Natural killer cell (primary cell): ENCODE data around the gene DAAM2. TPM values are rescaled to one million over a fixed set of nuclear protein-coding genes. Genes with fewer than 3 reads are reported as not detected.

Source experiments
- ATAC-seq, 3 donors: fragments of 150-1000 bp in 2 of 3; fragments of 200-7000 bp in 1 of 3; cut with Tn5 transposase; 1 replicate in 1 of 3; 2 replicates in 2 of 3; pipeline ENCODE4 v1.10.0; 2021; ENCODE audit warnings: mild to moderate bottlenecking in 2 of 3, moderate library complexity in 2 of 3
- DNase-seq, 2 donors: peaks; one replicate each; pipeline versions ENCODE4 v3.0.0 to v3.0.0-alpha.2; 2013 to 2021; ENCODE audit warnings: mixed read lengths in 1 of 2
- H3K27ac ChIP-seq: one replicate; pipeline ENCODE4 v1.5.1; 2013; ENCODE audit warnings: mild to moderate bottlenecking, low read length
- H3K27me3 ChIP-seq: one replicate; pipeline ENCODE4 v1.6.1; 2013; ENCODE audit warnings: low read length; ENCODE audit not compliant: control insufficient read depth, insufficient read depth
- H3K36me3 ChIP-seq: one replicate; pipeline ENCODE4 v1.6.1; 2013; ENCODE audit warnings: low read length; ENCODE audit not compliant: control insufficient read depth, insufficient read depth
- H3K4me1 ChIP-seq: one replicate; pipeline ENCODE4 v1.6.1; 2013; ENCODE audit warnings: low read length; ENCODE audit not compliant: control insufficient read depth, insufficient read depth
- H3K4me3 ChIP-seq: one replicate; pipeline ENCODE4 v1.5.1; 2013; ENCODE audit warnings: low read length
- H3K9me3 ChIP-seq: one replicate; pipeline ENCODE4 v1.6.1; 2013; ENCODE audit warnings: low read length; ENCODE audit not compliant: control insufficient read depth, insufficient read depth
- H3K27ac Mint-ChIP-seq, 2 donors: one replicate each; pipeline ENCODE4 v1.8.0; 2022; ENCODE audit warnings: mild to moderate bottlenecking in 2 of 2, mixed read lengths in 2 of 2, moderate library complexity in 1 of 2
- H3K27me3 Mint-ChIP-seq, 2 donors: one replicate each; pipeline ENCODE4 v1.8.0; 2022; ENCODE audit warnings: low read depth in 2 of 2, mixed read lengths in 2 of 2
- H3K36me3 Mint-ChIP-seq: one replicate; pipeline ENCODE4 v1.8.0; 2022; ENCODE audit warnings: mixed read lengths
- H3K4me1 Mint-ChIP-seq, 2 donors: one replicate each; pipeline ENCODE4 v1.8.0; 2022; ENCODE audit warnings: mixed read lengths in 2 of 2
- H3K4me3 Mint-ChIP-seq: one replicate; pipeline ENCODE4 v1.8.0; 2022; ENCODE audit warnings: mild to moderate bottlenecking, moderate library complexity, mixed read lengths
- H3K9me3 Mint-ChIP-seq, 2 donors: one replicate each; pipeline ENCODE4 v1.8.0; 2022; ENCODE audit warnings: mixed read lengths in 2 of 2
- CTCF ChIP-seq: fragments of 200-600 bp; IDR thresholded peaks from one replicate; pipeline ENCODE4 v1.8.0; 2022; ENCODE audit warnings: antibody characterized with exemption
- WGBS: methylation state at CpG from one replicate; pipeline ENCODE4 v1.1.7; 2013; ENCODE audit warnings: missing lambda C conversion rate; ENCODE audit not compliant: insufficient coverage; 5-methylcytosine and 5-hydroxymethylcytosine counted together
- intact Hi-C: fragments of 100-400 bp; cut with micrococcal nuclease; formaldehyde crosslinking; loops from one replicate; pipeline ENCODE4 v1.14.2; 2022
- total RNA-seq, 4 donors: library from RNA; stranded (reverse); fragments of 120-200 nt in 1 of 4; gene quantifications; one replicate each; pipeline versions ENCODE4 v1.2.3 to v1.2.4, GENCODE V29; 2013 to 2022

DAAM2 gene
- total RNA-seq, 3 donors from 2014 or later (not counting 1 experiment from before 2014, with no cell fraction given), result not detected

GRCh38 chr6:39891353-39891752 is 99.2 kb downstream of the DAAM2 start:
- Mint-ChIP-seq H3K4me3 (no peak overlapping the region), H3K9me3 (no peaks in the 10 kb centered on the region), H3K27ac (no peak overlapping the region), H3K36me3 (no peaks in the 10 kb centered on the region), H3K4me1 (no peaks in the 10 kb centered on the region), H3K27me3 (peaks cover 13 to 21% of the 10 kb centered on the region in 2 donors)
- 87% methylated on average over 6 of the region's 6 CpGs for WGBS
- Histone ChIP-seq H3K9me3 (no peaks in the 10 kb centered on the region), H3K27ac (no peak overlapping the region), H3K4me3 (no peak overlapping the region), H3K36me3 (no peaks in the 10 kb centered on the region), H3K27me3 (no peaks in the 10 kb centered on the region), H3K4me1 (no peaks in the 10 kb centered on the region)
- ATAC-seq (no peak), DNase-seq (no peak)
- TF ChIP-seq CTCF, result no peak
- intact Hi-C loops, result no loop called here

GRCh38 chr6:39891976-39892375 is 99.8 kb downstream of the DAAM2 start:
- Mint-ChIP-seq H3K27me3 (peaks cover 13 to 21% of the 10 kb centered on the region in 2 donors), H3K4me3 (no peak overlapping the region), H3K27ac (no peak overlapping the region), H3K9me3 (no peaks in the 10 kb centered on the region), H3K36me3 (no peaks in the 10 kb centered on the region), H3K4me1 (no peaks in the 10 kb centered on the region)
- Histone ChIP-seq H3K4me1 (no peaks in the 10 kb centered on the region), H3K36me3 (no peaks in the 10 kb centered on the region), H3K9me3 (no peaks in the 10 kb centered on the region), H3K4me3 (no peak overlapping the region), H3K27me3 (no peaks in the 10 kb centered on the region), H3K27ac (no peak overlapping the region)
- no peak for DNase-seq
- no peak for TF ChIP-seq CTCF
- no peak for ATAC-seq
- intact Hi-C loops, result no loop called here
- 64% methylated on average over 4 of the region's 4 CpGs for WGBS

GRCh38 chr6:39892490-39893129 is 100.4 kb downstream of the DAAM2 start:
- intact Hi-C loops, result no loop called here
- 46% methylated on average over 2 of the region's 2 CpGs for WGBS
- Histone ChIP-seq H3K36me3 (no peaks in the 10 kb centered on the region), H3K9me3 (no peaks in the 10 kb centered on the region), H3K27me3 (no peaks in the 10 kb centered on the region), H3K4me3 (no peak overlapping the region), H3K27ac (no peak overlapping the region), H3K4me1 (no peaks in the 10 kb centered on the region)
- Mint-ChIP-seq H3K27ac (no peak overlapping the region), H3K36me3 (no peaks in the 10 kb centered on the region), H3K4me1 (no peaks in the 10 kb centered on the region), H3K4me3 (no peak overlapping the region), H3K27me3 (peaks cover 16 to 26% of the 10 kb centered on the region in 2 donors), H3K9me3 (no peaks in the 10 kb centered on the region)
- ATAC-seq (peak in 1 of 3 donors; percentile 53), DNase-seq (peak in 1 of 2 donors; percentile 7)
- TF ChIP-seq CTCF, result peak; percentile 10

- Mint-ChIP-seq H3K9me3 (no peaks in the 10 kb centered on the region), H3K27me3 (peaks cover 21 to 30% of the 10 kb centered on the region in 2 donors), H3K4me1 (no peaks in the 10 kb centered on the region), H3K4me3 (no peak overlapping the region), H3K36me3 (no peaks in the 10 kb centered on the region), H3K27ac (no peak overlapping the region)
- H3K9me3 ChIP-seq, result no peaks in the 10 kb centered on the region
- no peaks in the 10 kb centered on the region for H3K27me3 ChIP-seq
- 90% methylated on average over 8 of the region's 8 CpGs for WGBS
- no peak overlapping the region for H3K27ac ChIP-seq
- intact Hi-C loops, result no loop called here
- H3K4me3 ChIP-seq, result no peak overlapping the region
- ATAC-seq (no peak), DNase-seq (no peak)
- no peak for TF ChIP-seq CTCF
- no peaks in the 10 kb centered on the region for H3K4me1 ChIP-seq
- no peaks in the 10 kb centered on the region for H3K36me3 ChIP-seq
Observed at GRCh38 chr6:39893286-39893685, 101.1 kb downstream of the DAAM2 start.
